Endothelial cell of umbilical vein (primary cell): ENCODE data around the gene OR10R2. TPM values are rescaled to one million over a fixed set of nuclear protein-coding genes. Genes with fewer than 3 reads are reported as not detected.

Experiments used
- BruUV-seq: library from RNA; stranded (reverse); fragments of 400-500 nt; replicated peaks from 2 replicates; lab custom pipeline; 2021; lab: Mats Ljungman, UMichigan
- CTCF ChIA-PET: fragments of 300-600, 350-600 bp; sonication (Branson Sonifier 250); formaldehyde crosslinking; loops from one replicate; lab custom pipeline; 2021; ENCODE audit warnings: antibody characterized with exemption, inconsistent platforms; lab: Charles Lee
- POLR2A ChIA-PET: fragments of 300-600, 350-600 bp; sonication (Branson Sonifier 250); formaldehyde crosslinking; loops from one replicate; lab custom pipeline; 2021; ENCODE audit warnings: antibody characterized with exemption, inconsistent platforms; lab: Charles Lee
- DNase-seq: peaks from one replicate; pipeline ENCODE4 v3.0.0-alpha.2; 2011; ENCODE audit warnings: low read depth, low spot score
- FAIRE-seq: peaks from 2 replicates; lab custom pipeline; 2011; peaks lifted over from hg19 to GRCh38; lab: Jason Lieb, UNC
- H2AFZ ChIP-seq: 2 replicates; pipeline ENCODE4 v1.6.0; 2012; ENCODE audit warnings: low read depth, low read length, control low read depth, inconsistent platforms
- H3K27ac ChIP-seq: 2 replicates; pipeline ENCODE4 v1.5.1; 2011; ENCODE audit warnings: low read depth, mild to moderate bottlenecking, control low read depth, low read length, moderate library complexity; ENCODE audit not compliant: insufficient read depth
- H3K27me3 ChIP-seq, 2 experiments: 2 replicates each; pipeline versions ENCODE4 v1.6.0 to v1.6.1; 2011; ENCODE audit warnings: low read length in 2 of 2, mixed read lengths in 1 of 2; ENCODE audit not compliant: control insufficient read depth in 2 of 2, insufficient read depth in 2 of 2
- H3K36me3 ChIP-seq, 2 experiments: 2 replicates in 1 of 2; 3 replicates in 1 of 2; pipeline ENCODE4 v1.5.1; 2011; ENCODE audit warnings: low read length in 2 of 2, mild to moderate bottlenecking in 1 of 2, moderate library complexity in 1 of 2; ENCODE audit not compliant: control insufficient read depth in 2 of 2, insufficient read depth in 2 of 2; ENCODE audit errors: extremely low read depth in 1 of 2
- H3K4me1 ChIP-seq: 3 replicates; pipeline ENCODE4 v1.5.1; 2011; ENCODE audit warnings: mild to moderate bottlenecking, low read length; ENCODE audit not compliant: control insufficient read depth, insufficient read depth; ENCODE audit errors: extremely low read depth
- H3K4me2 ChIP-seq: 2 replicates; pipeline ENCODE4 v1.6.1; 2011; ENCODE audit warnings: low read length, control low read depth, mixed read lengths; ENCODE audit not compliant: insufficient read depth
- H3K4me3 ChIP-seq, 3 experiments: fragments of 200-600 bp in 1 of 3; sonication (generic), shearing (Covaris generic) in 1 of 3; replicated peaks in 1 of 3; 2 replicates each; pipeline ENCODE4 v1.5.1; 2011 to 2016; ENCODE audit warnings: control low read depth in 3 of 3, low read length in 3 of 3, mild to moderate bottlenecking in 2 of 3, inconsistent platforms in 1 of 3, low read depth in 1 of 3, moderate library complexity in 1 of 3; ENCODE audit not compliant: insufficient read depth in 1 of 3
- H3K79me2 ChIP-seq: 2 replicates; pipeline ENCODE4 v1.6.0; 2012; ENCODE audit warnings: low read length, inconsistent platforms; ENCODE audit not compliant: control insufficient read depth, insufficient read depth
- H3K9ac ChIP-seq: replicated peaks from 2 replicates; pipeline ENCODE3; 2011; ENCODE audit warnings: low read length, control low read depth; ENCODE audit not compliant: insufficient read depth; ENCODE audit errors: extremely low read depth
- H3K9me1 ChIP-seq: replicated peaks from 3 replicates; pipeline ENCODE4 v1.6.0; 2011; ENCODE audit warnings: mild to moderate bottlenecking, low read length; ENCODE audit not compliant: control insufficient read depth, insufficient read depth; ENCODE audit errors: extremely low read depth
- H3K9me3 ChIP-seq: replicated peaks from 2 replicates; pipeline ENCODE4 v1.5.1; 2012; ENCODE audit warnings: low read length, inconsistent platforms; ENCODE audit not compliant: control insufficient read depth, insufficient read depth
- H4K20me1 ChIP-seq: replicated peaks from 2 replicates; pipeline ENCODE3; 2011; ENCODE audit warnings: mild to moderate bottlenecking, low read length; ENCODE audit not compliant: control insufficient read depth, insufficient read depth; ENCODE audit errors: extremely low read depth
- CTCF ChIP-seq, 2 donors: IDR thresholded peaks; 1 replicate in 1 of 2; 2 replicates in 1 of 2; pipeline ENCODE4 v1.5.1; 2011; ENCODE audit warnings: low read length in 2 of 2, mild to moderate bottlenecking in 2 of 2, moderate library complexity in 2 of 2, control low read depth in 1 of 2, inconsistent platforms in 1 of 2, low read depth in 1 of 2; ENCODE audit not compliant: insufficient read depth in 1 of 2; ENCODE audit errors: extremely low read depth in 1 of 2
- EZH2 ChIP-seq: IDR thresholded peaks from 2 replicates; pipeline ENCODE4 v1.6.1; 2012; ENCODE audit warnings: borderline replicate concordance, low read depth, mild to moderate bottlenecking, moderate library complexity, low read length, inconsistent platforms; ENCODE audit not compliant: severe bottlenecking
- FOS ChIP-seq: IDR thresholded peaks from 2 replicates; pipeline ENCODE4 v1.6.1; 2011; ENCODE audit warnings: mild to moderate bottlenecking, low read length, moderate library complexity, borderline replicate concordance; ENCODE audit not compliant: insufficient read depth
- GATA2 ChIP-seq: IDR thresholded peaks from 2 replicates; pipeline ENCODE4 v1.7.0; 2011; ENCODE audit warnings: low read depth, mild to moderate bottlenecking, moderate library complexity, mixed read lengths, low read length; ENCODE audit not compliant: insufficient read length, insufficient read depth
- JUN ChIP-seq: IDR thresholded peaks from 2 replicates; pipeline ENCODE4 v1.6.1; 2011; ENCODE audit warnings: borderline replicate concordance, low read depth; ENCODE audit not compliant: insufficient read length, insufficient read depth
- MAX ChIP-seq: IDR thresholded peaks from 2 replicates; pipeline ENCODE4 v1.6.1; 2011; ENCODE audit not compliant: insufficient read depth, insufficient read length
- MYC ChIP-seq: IDR thresholded peaks from one replicate; pipeline ENCODE4 v1.6.1; 2011; ENCODE audit warnings: mild to moderate bottlenecking, low read depth, low read length
- POLR2A ChIP-seq: IDR thresholded peaks from 2 replicates; pipeline ENCODE4 v1.6.1; 2012; ENCODE audit warnings: low read depth, mild to moderate bottlenecking, control low read depth, low read length
- POLR2AphosphoS5 ChIP-seq: IDR thresholded peaks from 2 replicates; pipeline ENCODE4 v1.6.1; 2012; ENCODE audit warnings: low read depth, mild to moderate bottlenecking, control low read depth, low read length, moderate library complexity; ENCODE audit not compliant: insufficient read depth
- dilution Hi-C: fragments of 300-500 bp; cut with MboI; formaldehyde crosslinking; loops from one replicate; pipeline ENCODE4 v1.15.0; 2019; ENCODE audit warnings: low sequenced_read_pairs; ENCODE audit not compliant: extremely low pct_ligation_motif_present
- intact Hi-C: fragments of 100-400 bp; cut with micrococcal nuclease; formaldehyde crosslinking; loops from one replicate; pipeline ENCODE4 v1.10.0; 2022
- polyA plus RNA-seq, 4 experiments: library from polyadenylated mRNA; depleted of rRNA in 3 of 4; stranded (reverse) in 3 of 4; unstranded in 1 of 4; fragments of >200 nt; gene quantifications; 2 replicates each; pipeline versions ENCODE4 v1.2.1 to v1.2.3, GENCODE V29; 2011 to 2012; ENCODE audit warnings: missing spikeins in 1 of 4
- total RNA-seq: library from RNA; stranded (reverse); gene quantifications from 2 replicates; pipeline ENCODE4 v1.2.3, GENCODE V29; 2021

Gene OR10R2
- total and polyA plus RNA-seq, 2 donors (not counting 3 experiments of a cell fraction or from before 2014, with no cell fraction given): not detected

GRCh38 chr1:158520021-158520420 is 48.0 kb downstream of the OR10R2 start:
- POLR2A ChIA-PET: no interaction called here

More at GRCh38 chr1:158520021-158520420, 48.0 kb downstream of the OR10R2 start:
- no peaks in the 10 kb centered on the region for H4K20me1 ChIP-seq
- H3K4me1 ChIP-seq: no peaks in the 10 kb centered on the region
- H3K79me2 ChIP-seq: no peaks in the 10 kb centered on the region
- intact Hi-C loops: no loop called here
- H3K9ac ChIP-seq: no peak overlapping the region
- no peak for FAIRE-seq
- no peak for TF ChIP-seq GATA2
- no peak for TF ChIP-seq EZH2
- no peak for TF ChIP-seq POLR2AphosphoS5
- TF ChIP-seq MYC: no peak
- no peak for TF ChIP-seq JUN
- no peak for TF ChIP-seq POLR2A
- TF ChIP-seq FOS: no peak
- no peak for TF ChIP-seq CTCF (IDR thresholded peaks at IDR 0.05; ENCODE audit: extremely low read depth in 1 of 2, insufficient read depth in 1 of 2, low read depth in 1 of 2, low read length in 2 of 2)
- no peak for TF ChIP-seq MAX
- CTCF ChIA-PET: interaction anchor here (1.6 to 2.7 kb wide), 2 partner anchors 14 to 316 kb away, joined by 4 to 9 read pairs; no protein-coding TSS in a partner anchor
- no peak overlapping the region for H3K27ac ChIP-seq
- H3K4me2 ChIP-seq: no peak overlapping the region
- no peaks in the 10 kb centered on the region for H3K36me3 ChIP-seq
- no peaks in the 10 kb centered on the region for H3K9me1 ChIP-seq
- DNase-seq: no peak
- H3K27me3 ChIP-seq: no peaks in the 10 kb centered on the region
- H3K4me3 ChIP-seq: no peak overlapping the region
- no peaks in the 10 kb centered on the region for H3K9me3 ChIP-seq
- dilution Hi-C loops: no loop called here
- no TSS peak for BruUV-seq
- H2AFZ ChIP-seq: no peak overlapping the region
